Measurements from ENCODE around the gene INPP5A. TPM values are rescaled to one million over a fixed set of nuclear protein-coding genes. Genes with fewer than 3 reads are reported as not detected.

INPP5A gene
- total RNA-seq, 2 donors from 2014 or later: 9.2 to 14.5 TPM

DNA sequence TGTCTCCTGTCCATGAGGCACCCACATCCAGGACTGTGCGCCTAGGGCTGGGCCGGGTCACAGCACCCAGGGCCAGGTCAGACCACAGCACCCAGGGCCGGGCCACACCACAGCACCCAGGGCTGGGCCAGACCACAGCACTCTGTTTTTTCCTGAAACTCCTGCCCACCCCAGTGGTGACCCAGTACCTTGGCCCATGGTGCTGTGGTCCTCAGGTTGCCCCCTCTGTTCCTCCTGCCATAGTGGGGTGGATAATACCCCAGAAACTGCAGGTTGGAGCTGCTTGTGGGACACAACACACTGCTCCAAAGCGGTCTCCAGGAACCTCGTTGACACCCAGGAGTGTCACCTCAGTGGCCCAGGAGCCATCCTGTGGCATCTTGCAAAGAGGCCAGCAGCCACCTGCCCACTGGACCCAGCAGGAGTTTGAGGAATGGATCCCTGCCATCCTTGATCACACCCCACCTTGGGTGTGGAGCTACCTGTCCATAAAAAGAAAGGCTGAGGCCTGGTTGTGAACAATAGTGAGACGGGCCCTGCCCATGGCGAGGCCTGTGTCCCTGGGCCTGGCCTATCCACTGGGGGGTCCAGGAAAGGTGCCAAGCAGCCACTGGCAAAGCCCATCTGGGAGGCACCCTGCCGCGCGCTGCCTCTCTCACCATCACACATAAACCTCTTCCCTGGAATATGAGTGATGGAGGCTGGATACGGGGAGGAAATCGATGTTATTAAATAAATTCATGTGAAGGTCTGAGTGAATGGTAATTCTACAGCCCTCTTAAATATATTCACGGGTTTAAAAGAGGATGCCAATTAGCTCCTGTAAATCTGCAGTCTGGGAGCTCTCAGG is 159.4 kb downstream of the INPP5A start:
- H3K27ac ChIP-seq: no peak overlapping the region
- no peak overlapping the region for H3K4me3 ChIP-seq
- intact Hi-C loops (cut with DNase I): no loop called here
- H3K4me1 ChIP-seq: no peaks in the 10 kb centered on the region
- TF ChIP-seq, protein P1, sequence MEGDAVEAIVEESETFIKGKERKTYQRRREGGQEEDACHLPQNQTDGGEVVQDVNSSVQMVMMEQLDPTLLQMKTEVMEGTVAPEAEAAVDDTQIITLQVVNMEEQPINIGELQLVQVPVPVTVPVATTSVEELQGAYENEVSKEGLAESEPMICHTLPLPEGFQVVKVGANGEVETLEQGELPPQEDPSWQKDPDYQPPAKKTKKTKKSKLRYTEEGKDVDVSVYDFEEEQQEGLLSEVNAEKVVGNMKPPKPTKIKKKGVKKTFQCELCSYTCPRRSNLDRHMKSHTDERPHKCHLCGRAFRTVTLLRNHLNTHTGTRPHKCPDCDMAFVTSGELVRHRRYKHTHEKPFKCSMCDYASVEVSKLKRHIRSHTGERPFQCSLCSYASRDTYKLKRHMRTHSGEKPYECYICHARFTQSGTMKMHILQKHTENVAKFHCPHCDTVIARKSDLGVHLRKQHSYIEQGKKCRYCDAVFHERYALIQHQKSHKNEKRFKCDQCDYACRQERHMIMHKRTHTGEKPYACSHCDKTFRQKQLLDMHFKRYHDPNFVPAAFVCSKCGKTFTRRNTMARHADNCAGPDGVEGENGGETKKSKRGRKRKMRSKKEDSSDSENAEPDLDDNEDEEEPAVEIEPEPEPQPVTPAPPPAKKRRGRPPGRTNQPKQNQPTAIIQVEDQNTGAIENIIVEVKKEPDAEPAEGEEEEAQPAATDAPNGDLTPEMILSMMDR (IDR thresholded peaks at IDR 0.05): no peak
- no peak for TF ChIP-seq POLR2A (IDR thresholded peaks at IDR 0.05)
- H3K27me3 ChIP-seq: no peaks in the 10 kb centered on the region
- DNase-seq: no peak
- H3K36me3 ChIP-seq (replicated peaks in 1 of 2; ENCODE audit: insufficient read depth in 1 of 2, low read depth in 2 of 2): no peaks in the 10 kb centered on the region
- no peaks in the 10 kb centered on the region for H3K9me3 ChIP-seq
- ATAC-seq: no peak
- WGBS, 2 donors: 95 to 97% methylated on average over 7 to 13 of the region's 13 CpGs

DNA sequence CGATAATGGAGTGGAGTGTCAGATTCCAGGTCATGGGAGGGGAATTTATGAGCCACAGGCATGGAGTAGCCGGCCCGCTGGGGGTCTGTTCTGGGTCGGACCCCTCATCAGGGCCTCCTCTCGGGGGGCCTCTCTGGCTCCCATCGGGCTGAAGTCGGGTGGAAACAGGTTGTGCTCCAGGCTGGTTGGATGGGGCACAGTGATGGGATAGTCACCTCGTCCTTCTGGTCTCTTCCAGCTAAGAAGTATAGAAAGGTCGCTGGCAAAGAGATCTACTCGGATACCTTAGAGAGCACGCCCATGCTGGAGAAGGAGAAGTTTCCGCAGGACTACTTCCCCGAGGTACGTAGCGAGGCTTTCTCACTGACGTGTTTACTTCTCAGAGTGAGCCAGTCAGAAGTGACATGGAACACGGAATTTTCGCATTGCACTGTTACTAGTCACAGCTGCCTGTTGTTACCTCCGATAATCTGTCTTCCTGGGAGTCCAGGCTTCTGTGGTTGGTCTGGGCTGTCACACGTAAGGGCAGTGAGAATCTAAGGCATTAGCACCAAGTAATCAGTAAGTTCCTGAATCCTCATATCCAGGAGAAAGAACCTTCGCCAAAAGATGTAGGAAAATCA is 160.1 kb downstream of the INPP5A start:
- TF ChIP-seq, protein P1 (IDR thresholded peaks at IDR 0.05): no peak
- TF ChIP-seq POLR2A (IDR thresholded peaks at IDR 0.05): no peak
- intact Hi-C loops (cut with DNase I): no loop called here

DNA sequence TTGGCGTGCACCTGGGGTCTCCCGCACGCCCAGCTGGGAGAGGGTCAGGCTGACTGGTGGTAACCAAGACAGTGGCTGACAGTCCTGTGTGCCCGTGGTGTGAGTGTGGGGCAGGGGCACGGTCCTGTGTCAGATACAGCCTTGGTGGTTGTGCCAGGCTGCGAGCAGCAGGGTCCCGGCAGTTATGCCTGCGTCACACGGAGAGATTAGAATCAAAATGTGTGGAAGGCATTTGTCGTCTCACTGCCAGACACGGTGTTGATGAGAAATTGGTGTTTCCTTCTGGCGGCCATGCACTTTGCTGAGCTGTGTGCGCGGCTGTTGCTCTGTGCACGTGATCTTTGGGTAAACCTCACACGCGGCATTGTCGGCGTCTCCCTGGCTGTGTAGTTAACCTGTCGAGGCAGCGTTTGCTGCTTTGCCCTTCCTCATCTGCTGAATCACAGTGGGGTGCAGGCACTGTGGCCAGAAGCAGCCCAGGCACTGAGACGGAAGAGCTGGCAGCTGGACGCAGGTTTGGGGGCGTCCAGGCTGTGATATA is 160.7 kb downstream of the INPP5A start:
- WGBS, 2 donors: 93 to 97% methylated on average over 16 to 24 of the region's 24 CpGs
- intact Hi-C loops (cut with DNase I): no loop called here
- H3K4me1 ChIP-seq: no peaks in the 10 kb centered on the region
- no peaks in the 10 kb centered on the region for H3K27me3 ChIP-seq
- no peak for ATAC-seq
- H3K9me3 ChIP-seq: no peaks in the 10 kb centered on the region
- no peak overlapping the region for H3K27ac ChIP-seq
- DNase-seq: no peak
- H3K36me3 ChIP-seq (replicated peaks in 1 of 2; ENCODE audit: insufficient read depth in 1 of 2, low read depth in 2 of 2): no peaks in the 10 kb centered on the region
- TF ChIP-seq, protein P1 (IDR thresholded peaks at IDR 0.05): no peak
- no peak for TF ChIP-seq POLR2A (IDR thresholded peaks at IDR 0.05)
- no peak overlapping the region for H3K4me3 ChIP-seq

More for the DNA sequence above, 160.1 kb downstream of the INPP5A start:
- no peak overlapping the region for H3K27ac ChIP-seq
- H3K36me3 ChIP-seq (replicated peaks in 1 of 2; ENCODE audit: insufficient read depth in 1 of 2, low read depth in 2 of 2): no peaks in the 10 kb centered on the region
- no peak for DNase-seq
- no peak overlapping the region for H3K4me3 ChIP-seq
- no peaks in the 10 kb centered on the region for H3K27me3 ChIP-seq
- H3K4me1 ChIP-seq: no peaks in the 10 kb centered on the region
- ATAC-seq: no peak
- no peaks in the 10 kb centered on the region for H3K9me3 ChIP-seq
- 92 to 93% methylated on average over 21 of the region's 21 CpGs for WGBS, 2 donors

DNA sequence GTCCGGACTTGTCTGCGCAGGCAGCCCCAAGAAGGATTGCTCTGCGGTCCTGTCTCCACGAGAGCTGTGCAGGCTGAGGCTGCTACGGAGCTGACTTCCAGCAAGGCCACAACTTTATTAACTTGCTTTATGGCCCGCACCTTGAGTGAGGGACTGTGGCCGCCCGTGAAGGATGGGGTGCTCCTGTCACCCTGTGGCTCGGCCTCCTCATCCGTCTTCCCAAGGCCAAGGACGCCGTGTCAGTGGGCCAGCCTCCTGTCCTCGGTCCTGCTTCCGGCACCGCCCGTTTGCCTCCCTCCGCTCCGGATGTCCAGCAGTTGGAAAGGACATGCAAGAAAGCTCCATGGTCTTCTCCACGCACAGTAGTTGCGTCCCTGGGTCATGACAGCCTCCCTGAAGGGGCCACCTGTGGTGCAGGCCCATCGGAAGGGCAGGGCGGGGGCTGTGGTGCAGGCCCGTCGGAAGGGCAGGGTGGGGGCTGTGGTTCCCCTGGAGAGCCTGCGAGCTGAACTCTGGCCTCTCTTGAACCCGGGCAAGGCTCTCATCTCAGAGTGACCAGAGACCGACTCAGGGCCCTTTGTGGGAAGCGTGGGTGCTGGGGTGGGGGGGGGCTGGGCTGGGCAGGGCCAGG is 161.3 kb downstream of the INPP5A start:
- intact Hi-C loops (cut with DNase I): no loop called here
- ATAC-seq (no peak), DNase-seq (peak in 1 of 4 donors; percentile 8)
- H3K9me3 ChIP-seq: no peaks in the 10 kb centered on the region
- TF ChIP-seq, protein P1 (IDR thresholded peaks at IDR 0.05): no peak
- TF ChIP-seq POLR2A (IDR thresholded peaks at IDR 0.05): no peak
- H3K27me3 ChIP-seq: no peaks in the 10 kb centered on the region
- no peaks in the 10 kb centered on the region for H3K4me1 ChIP-seq
- no peak overlapping the region for H3K27ac ChIP-seq
- WGBS, 2 donors: 92 to 97% methylated on average over 18 to 22 of the region's 28 CpGs
- no peak overlapping the region for H3K4me3 ChIP-seq
- H3K36me3 ChIP-seq (replicated peaks in 1 of 2; ENCODE audit: insufficient read depth in 1 of 2, low read depth in 2 of 2): no peaks in the 10 kb centered on the region
